ENCODE data around the gene DTNA.

The DTNA gene

GRCh38 chr18:34695310-34695709 is 14.8 kb upstream of the DTNA start:
- no peaks in the 10 kb centered on the region for H3K27me3 ChIP-seq (ENCODE audit: insufficient read depth, low read length)
- no peak overlapping the region for H3K4me2 ChIP-seq (ENCODE audit: low read length)
- H2AFZ ChIP-seq (ENCODE audit: low read length), result no peak overlapping the region
- H3K4me3 ChIP-seq (ENCODE audit: low read depth, low read length, poor library complexity, severe bottlenecking), result no peak overlapping the region
- no peaks in the 10 kb centered on the region for H3F3A ChIP-seq (ENCODE audit: insufficient read depth, low read length)
- H3K9ac ChIP-seq (ENCODE audit: low read length), result no peak overlapping the region
- H3K4me1 ChIP-seq (ENCODE audit: insufficient read depth, low read length, severe bottlenecking), result no peaks in the 10 kb centered on the region
- no peaks in the 10 kb centered on the region for H3K36me3 ChIP-seq (ENCODE audit: insufficient read depth, low read length)
- no peaks in the 10 kb centered on the region for H3K79me2 ChIP-seq (ENCODE audit: insufficient read depth, low read length)
- no peak for TF ChIP-seq CTCF (IDR thresholded peaks at IDR 0.05; ENCODE audit: low read length)
- no peaks in the 10 kb centered on the region for H3K9me2 ChIP-seq (ENCODE audit: low read depth, low read length)
- H3K9me3 ChIP-seq (ENCODE audit: low read length), result no peaks in the 10 kb centered on the region
- H3K27ac ChIP-seq (ENCODE audit: low read depth, low read length, poor library complexity, severe bottlenecking), result no peak overlapping the region
- H4K20me1 ChIP-seq (ENCODE audit: insufficient read depth, low read length), result no peaks in the 10 kb centered on the region

DNA sequence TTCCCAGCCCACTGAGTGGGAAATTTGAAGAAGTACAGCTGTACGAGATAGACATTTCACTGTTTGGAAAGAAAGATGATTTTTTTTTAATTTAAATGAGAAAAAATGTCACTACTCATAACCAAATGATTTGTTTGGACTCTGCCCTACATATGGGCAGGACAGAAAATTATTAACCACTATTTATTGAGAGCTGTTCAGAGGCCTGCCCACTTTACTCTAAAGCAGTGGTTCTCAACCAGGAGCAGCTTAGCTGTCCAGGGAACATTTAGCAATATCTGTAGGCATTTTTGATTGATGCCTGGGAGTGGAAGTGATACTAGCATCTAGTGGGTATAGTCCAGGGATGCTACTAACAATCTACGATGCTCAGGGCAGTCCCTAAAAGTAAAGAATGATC is 13.4 kb upstream of the DTNA start:
- Histone ChIP-seq H3K4me2 (ENCODE audit: low read length) (no peak overlapping the region), H4K20me1 (ENCODE audit: insufficient read depth, low read length) (no peaks in the 10 kb centered on the region), H3K9me3 (ENCODE audit: low read length) (no peaks in the 10 kb centered on the region), H3K9me2 (ENCODE audit: low read depth, low read length) (no peaks in the 10 kb centered on the region), H3K27me3 (ENCODE audit: insufficient read depth, low read length) (no peaks in the 10 kb centered on the region), H3K4me3 (ENCODE audit: low read depth, low read length, poor library complexity, severe bottlenecking) (no peak overlapping the region), H3K9ac (ENCODE audit: low read length) (no peak overlapping the region), H2AFZ (ENCODE audit: low read length) (no peak overlapping the region), H3K36me3 (ENCODE audit: insufficient read depth, low read length) (no peaks in the 10 kb centered on the region), H3K4me1 (ENCODE audit: insufficient read depth, low read length, severe bottlenecking) (no peaks in the 10 kb centered on the region), H3F3A (ENCODE audit: insufficient read depth, low read length) (no peaks in the 10 kb centered on the region), H3K27ac (ENCODE audit: low read depth, low read length, poor library complexity, severe bottlenecking) (no peak overlapping the region), H3K79me2 (ENCODE audit: insufficient read depth, low read length) (no peaks in the 10 kb centered on the region)
- no peak for TF ChIP-seq EZH2 (IDR thresholded peaks at IDR 0.05; ENCODE audit: borderline replicate concordance, low read length)
- TF ChIP-seq CTCF (IDR thresholded peaks at IDR 0.05; ENCODE audit: low read length), result no peak

DNA sequence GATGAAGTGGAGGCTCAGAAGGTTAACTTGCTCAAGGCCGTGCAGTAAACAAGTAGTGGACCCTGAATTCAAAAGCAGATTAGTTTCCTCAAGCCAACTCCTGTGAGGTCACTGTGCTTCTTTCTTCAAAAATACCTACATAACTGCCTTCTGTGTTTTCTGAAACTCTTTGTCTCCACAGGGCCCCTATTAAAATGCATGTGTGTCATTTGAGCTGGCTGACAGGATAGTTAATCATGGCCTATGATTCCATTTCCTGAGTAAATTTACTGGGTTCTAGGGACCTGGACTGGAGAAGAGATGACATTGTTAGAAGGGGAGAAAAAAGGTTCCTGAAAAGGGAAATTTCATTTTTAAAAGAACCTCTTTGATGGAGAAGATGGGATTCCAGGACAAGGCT is 12.9 kb upstream of the DTNA start:
- H3K4me3 ChIP-seq (ENCODE audit: low read depth, low read length, poor library complexity, severe bottlenecking), result no peak overlapping the region
- H3F3A ChIP-seq (ENCODE audit: insufficient read depth, low read length), result no peaks in the 10 kb centered on the region
- H3K79me2 ChIP-seq (ENCODE audit: insufficient read depth, low read length), result no peaks in the 10 kb centered on the region
- H3K4me1 ChIP-seq (ENCODE audit: insufficient read depth, low read length, severe bottlenecking), result no peaks in the 10 kb centered on the region
- H3K4me2 ChIP-seq (ENCODE audit: low read length), result no peak overlapping the region
- TF ChIP-seq EZH2 (IDR thresholded peaks at IDR 0.05; ENCODE audit: borderline replicate concordance, low read length) (no peak), CTCF (IDR thresholded peaks at IDR 0.05; ENCODE audit: low read length) (no peak)
- no peaks in the 10 kb centered on the region for H3K9me2 ChIP-seq (ENCODE audit: low read depth, low read length)
- H3K36me3 ChIP-seq (ENCODE audit: insufficient read depth, low read length), result no peaks in the 10 kb centered on the region
- no peaks in the 10 kb centered on the region for H3K9me3 ChIP-seq (ENCODE audit: low read length)
- H2AFZ ChIP-seq (ENCODE audit: low read length), result no peak overlapping the region
- no peak overlapping the region for H3K27ac ChIP-seq (ENCODE audit: low read depth, low read length, poor library complexity, severe bottlenecking)
- H3K9ac ChIP-seq (ENCODE audit: low read length), result no peak overlapping the region
- no peaks in the 10 kb centered on the region for H3K27me3 ChIP-seq (ENCODE audit: insufficient read depth, low read length)
- H4K20me1 ChIP-seq (ENCODE audit: insufficient read depth, low read length), result no peaks in the 10 kb centered on the region

Data from OCI-LY1 (cell line).